ENCODE data around the gene IRX6. TPM values are rescaled to one million over a fixed set of nuclear protein-coding genes. Genes with fewer than 3 reads are reported as not detected.

The IRX6 gene
- total RNA-seq, 1 donor from 2014 or later = 0.82 TPM

GRCh38 chr16:55376567-55377167, 52.7 kb downstream of the IRX6 start:
- Mint-ChIP-seq H3K36me3 (ENCODE audit: low read depth, unreplicated experiment) (no peaks in the 10 kb centered on the region), H3K4me3 (ENCODE audit: unreplicated experiment) (no peak overlapping the region), H3K4me1 (ENCODE audit: unreplicated experiment) (no peaks in the 10 kb centered on the region), H3K9me3 (ENCODE audit: unreplicated experiment) (no peaks in the 10 kb centered on the region), H3K27me3 (ENCODE audit: unreplicated experiment) (no peaks in the 10 kb centered on the region), H3K27ac (ENCODE audit: unreplicated experiment) (no peak overlapping the region)
- no peak for DNase-seq (ENCODE audit: low spot score)
- no peak for TF ChIP-seq CTCF (IDR thresholded peaks at IDR 0.05; ENCODE audit: unreplicated experiment)

GRCh38 chr16:55377840-55378239, 53.8 kb downstream of the IRX6 start:
- Mint-ChIP-seq H3K4me3 (ENCODE audit: unreplicated experiment) (no peak overlapping the region), H3K27ac (ENCODE audit: unreplicated experiment) (no peak overlapping the region), H3K9me3 (ENCODE audit: unreplicated experiment) (no peaks in the 10 kb centered on the region), H3K36me3 (ENCODE audit: low read depth, unreplicated experiment) (no peaks in the 10 kb centered on the region), H3K4me1 (ENCODE audit: unreplicated experiment) (no peaks in the 10 kb centered on the region), H3K27me3 (ENCODE audit: unreplicated experiment) (no peaks in the 10 kb centered on the region)
- DNase-seq (ENCODE audit: low spot score) = no peak
- no peak for TF ChIP-seq CTCF (IDR thresholded peaks at IDR 0.05; ENCODE audit: unreplicated experiment)

- no peak for TF ChIP-seq CTCF (IDR thresholded peaks at IDR 0.05; ENCODE audit: unreplicated experiment)
- H3K4me3 Mint-ChIP-seq (ENCODE audit: unreplicated experiment) = no peak overlapping the region
- H3K27ac Mint-ChIP-seq (ENCODE audit: unreplicated experiment) = no peak overlapping the region
- H3K9me3 Mint-ChIP-seq (ENCODE audit: unreplicated experiment) = no peaks in the 10 kb centered on the region
- DNase-seq (ENCODE audit: low spot score) = no peak
- no peaks in the 10 kb centered on the region for H3K36me3 Mint-ChIP-seq (ENCODE audit: low read depth, unreplicated experiment)
- no peaks in the 10 kb centered on the region for H3K4me1 Mint-ChIP-seq (ENCODE audit: unreplicated experiment)
- H3K27me3 Mint-ChIP-seq (ENCODE audit: unreplicated experiment) = no peaks in the 10 kb centered on the region
Observed at GRCh38 chr16:55378616-55379015, 54.6 kb downstream of the IRX6 start.

GRCh38 chr16:55379371-55379770, 55.4 kb downstream of the IRX6 start:
- H3K4me1 Mint-ChIP-seq (ENCODE audit: unreplicated experiment) = no peaks in the 10 kb centered on the region
- H3K27me3 Mint-ChIP-seq (ENCODE audit: unreplicated experiment) = no peaks in the 10 kb centered on the region
- no peak for DNase-seq (ENCODE audit: low spot score)

More at GRCh38 chr16:55379371-55379770, 55.4 kb downstream of the IRX6 start:
- Mint-ChIP-seq H3K4me3 (ENCODE audit: unreplicated experiment) (no peak overlapping the region), H3K27ac (ENCODE audit: unreplicated experiment) (no peak overlapping the region), H3K36me3 (ENCODE audit: low read depth, unreplicated experiment) (no peaks in the 10 kb centered on the region), H3K9me3 (ENCODE audit: unreplicated experiment) (no peaks in the 10 kb centered on the region)
- TF ChIP-seq CTCF (IDR thresholded peaks at IDR 0.05; ENCODE audit: unreplicated experiment) = no peak

Data from endothelial cell (in vitro differentiated cells).